Peyer's patch (tissue), 4 donors: Measurements from ENCODE around the gene POFUT1. TPM values are rescaled to one million over a fixed set of nuclear protein-coding genes. Genes with fewer than 3 reads are reported as not detected.
A peak's percentile ranks its signal among the peaks of the same experiment; 100 is the strongest.
"Not testable (repeated sequence)": the region's sequence is repeated elsewhere in the genome, so short reads cannot be mapped to it uniquely, and the experiment has no call there.

Experiments used
- DNase-seq, 3 donors: peaks; one replicate each; pipeline ENCODE4 v3.0.0-alpha.2; 2017 to 2019
- H3K27ac ChIP-seq, 4 donors: fragments of 200-600 bp; sonication (generic); one replicate each; pipeline ENCODE4 v1.5.1; 2016 to 2019
- H3K27me3 ChIP-seq, 2 donors: fragments of 200-600 bp; sonication (generic); one replicate each; pipeline ENCODE4 v1.5.1; 2019
- H3K36me3 ChIP-seq, 3 donors: fragments of 200-600 bp; sonication (generic); one replicate each; pipeline ENCODE4 v1.5.1; 2016 to 2019
- H3K4me1 ChIP-seq, 4 donors: fragments of 200-600 bp; sonication (generic); one replicate each; pipeline ENCODE4 v1.5.1; 2016 to 2019
- H3K4me3 ChIP-seq, 4 donors: fragments of 200-600 bp; sonication (generic); 1 replicate in 3 of 4; 2 replicates in 1 of 4; pipeline ENCODE4 v1.5.1; 2016 to 2019; ENCODE audit warnings: mild to moderate bottlenecking in 1 of 4
- H3K9me3 ChIP-seq, 4 donors: fragments of 200-600 bp; sonication (generic); one replicate each; pipeline ENCODE4 v1.5.1; 2016 to 2019; ENCODE audit warnings: mild to moderate bottlenecking in 1 of 4
- POLR2A ChIP-seq, 2 donors: fragments of 450-650 bp; IDR thresholded peaks; one replicate each; pipeline ENCODE4 v1.5.1; 2017; ENCODE audit warnings: antibody characterized with exemption in 2 of 2, mild to moderate bottlenecking in 2 of 2, moderate library complexity in 2 of 2
- total RNA-seq, 4 donors: library from RNA; depleted of rRNA; stranded (reverse); fragments of >200 nt; gene quantifications; one replicate each; pipeline ENCODE4 v1.1.0, GENCODE V29; 2016
- TF ChIP-seq, protein P1 (sequence below), 6 experiments: fragments of 450-650 bp in 4 of 6; fragments of 200-600 bp in 2 of 6; sonication (generic) in 1 of 6; IDR thresholded peaks; one replicate each; pipeline ENCODE4 v1.5.1; 2017 to 2019; ENCODE audit warnings: antibody characterized with exemption in 6 of 6, mild to moderate bottlenecking in 3 of 6, moderate library complexity in 1 of 6

Gene POFUT1
- total RNA-seq, 4 donors from 2014 or later, result 42.9 to 118 (median 55.7) TPM

DNA sequence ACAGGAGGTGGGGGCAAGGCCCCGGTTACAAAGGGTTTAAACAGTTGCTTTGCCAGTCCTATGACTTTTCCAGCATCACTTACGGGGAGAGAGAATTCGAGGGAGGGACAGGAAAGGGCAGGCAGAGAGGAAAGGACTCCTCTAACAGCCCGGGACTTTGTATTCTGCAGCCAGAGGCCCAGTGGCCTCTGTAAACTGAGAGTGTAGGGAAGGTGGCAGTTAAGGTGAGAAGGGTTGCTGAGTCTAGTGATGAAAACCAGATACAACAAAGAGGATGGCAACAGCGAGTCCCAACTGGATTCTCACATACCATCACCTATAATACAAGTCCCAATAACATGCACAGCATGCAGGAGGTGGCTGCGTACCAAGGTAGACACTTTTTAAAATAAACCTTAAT is 13.7 kb upstream of the POFUT1 start:
- TF ChIP-seq, protein P1, sequence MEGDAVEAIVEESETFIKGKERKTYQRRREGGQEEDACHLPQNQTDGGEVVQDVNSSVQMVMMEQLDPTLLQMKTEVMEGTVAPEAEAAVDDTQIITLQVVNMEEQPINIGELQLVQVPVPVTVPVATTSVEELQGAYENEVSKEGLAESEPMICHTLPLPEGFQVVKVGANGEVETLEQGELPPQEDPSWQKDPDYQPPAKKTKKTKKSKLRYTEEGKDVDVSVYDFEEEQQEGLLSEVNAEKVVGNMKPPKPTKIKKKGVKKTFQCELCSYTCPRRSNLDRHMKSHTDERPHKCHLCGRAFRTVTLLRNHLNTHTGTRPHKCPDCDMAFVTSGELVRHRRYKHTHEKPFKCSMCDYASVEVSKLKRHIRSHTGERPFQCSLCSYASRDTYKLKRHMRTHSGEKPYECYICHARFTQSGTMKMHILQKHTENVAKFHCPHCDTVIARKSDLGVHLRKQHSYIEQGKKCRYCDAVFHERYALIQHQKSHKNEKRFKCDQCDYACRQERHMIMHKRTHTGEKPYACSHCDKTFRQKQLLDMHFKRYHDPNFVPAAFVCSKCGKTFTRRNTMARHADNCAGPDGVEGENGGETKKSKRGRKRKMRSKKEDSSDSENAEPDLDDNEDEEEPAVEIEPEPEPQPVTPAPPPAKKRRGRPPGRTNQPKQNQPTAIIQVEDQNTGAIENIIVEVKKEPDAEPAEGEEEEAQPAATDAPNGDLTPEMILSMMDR (IDR thresholded peaks at IDR 0.05), result no peak
- no peak for TF ChIP-seq POLR2A (IDR thresholded peaks at IDR 0.05)
- Histone ChIP-seq H3K36me3 (peaks cover 0 to 47% (median 0%) of the 10 kb centered on the region in 3 donors), H3K4me1 (peaks cover 0 to 29% (median 6%) of the 10 kb centered on the region in 4 donors), H3K27me3 (no peaks in the 10 kb centered on the region), H3K27ac (peak overlapping the region in 1 of 4 donors; percentile 7), H3K4me3 (no peak overlapping the region), H3K9me3 (no peaks in the 10 kb centered on the region)
- peak in 1 of 3 donors; percentile 33 for DNase-seq

DNA sequence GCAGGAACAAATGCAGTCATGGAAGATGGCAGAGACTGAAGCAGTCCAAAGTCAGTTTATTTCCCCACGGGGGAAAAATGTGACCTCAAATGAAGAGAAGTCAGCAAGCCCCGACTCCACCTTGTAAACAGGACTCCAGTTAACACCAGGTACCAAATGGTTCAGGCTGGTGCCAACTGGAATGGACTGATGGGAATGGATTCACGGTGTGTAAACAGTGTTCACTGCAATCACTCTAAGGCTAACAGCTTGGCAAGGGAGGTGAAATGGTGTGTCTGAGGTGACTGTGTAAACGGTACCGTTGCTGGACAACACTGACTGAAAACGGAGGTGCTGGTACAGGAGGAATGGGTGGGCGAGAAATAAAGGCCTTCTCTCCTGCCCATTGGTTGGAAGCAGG is 12.1 kb upstream of the POFUT1 start:
- Histone ChIP-seq H3K4me1 (peaks cover 0 to 13% (median 0%) of the 10 kb centered on the region in 4 donors), H3K27ac (peak overlapping the region in 1 of 4 donors; percentile 11), H3K9me3 (no peaks in the 10 kb centered on the region), H3K27me3 (no peaks in the 10 kb centered on the region), H3K36me3 (peaks cover 0 to 63% (median 0%) of the 10 kb centered on the region in 3 donors), H3K4me3 (no peak overlapping the region)
- peak in 1 of 3 donors; percentile 40 for DNase-seq
- TF ChIP-seq, protein P1 (IDR thresholded peaks at IDR 0.05), result no peak
- no peak for TF ChIP-seq POLR2A (IDR thresholded peaks at IDR 0.05)

DNA sequence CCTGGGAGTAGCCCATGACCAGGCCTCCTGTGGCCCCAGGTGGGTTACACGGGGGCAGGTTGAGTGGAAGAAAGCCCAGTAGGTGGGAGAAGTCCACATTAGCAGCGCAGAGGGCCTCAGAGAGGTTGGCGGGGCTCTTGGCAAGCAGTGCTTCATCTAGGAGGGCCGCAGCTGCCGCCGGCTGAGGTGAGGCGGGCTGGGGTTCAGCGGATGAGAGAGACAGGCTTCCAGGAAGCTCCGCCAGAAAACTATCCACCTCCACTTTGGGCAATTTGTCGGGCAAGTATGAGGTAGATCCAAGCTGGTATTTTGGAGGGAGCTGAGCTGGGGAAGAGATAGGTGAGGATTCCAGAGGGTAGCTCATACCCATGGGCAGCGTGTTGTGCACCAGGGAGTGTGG is 11.1 kb upstream of the POFUT1 start:
- H3K27ac ChIP-seq, H3K4me3 ChIP-seq, DNase-seq, H3K9me3 ChIP-seq, H3K27me3 ChIP-seq: not testable (repeated sequence)
- peaks cover 0 to 11% (median 0%) of the 10 kb centered on the region in 4 donors for H3K4me1 ChIP-seq
- peaks cover 0 to 73% (median 0%) of the 10 kb centered on the region in 3 donors for H3K36me3 ChIP-seq

DNA sequence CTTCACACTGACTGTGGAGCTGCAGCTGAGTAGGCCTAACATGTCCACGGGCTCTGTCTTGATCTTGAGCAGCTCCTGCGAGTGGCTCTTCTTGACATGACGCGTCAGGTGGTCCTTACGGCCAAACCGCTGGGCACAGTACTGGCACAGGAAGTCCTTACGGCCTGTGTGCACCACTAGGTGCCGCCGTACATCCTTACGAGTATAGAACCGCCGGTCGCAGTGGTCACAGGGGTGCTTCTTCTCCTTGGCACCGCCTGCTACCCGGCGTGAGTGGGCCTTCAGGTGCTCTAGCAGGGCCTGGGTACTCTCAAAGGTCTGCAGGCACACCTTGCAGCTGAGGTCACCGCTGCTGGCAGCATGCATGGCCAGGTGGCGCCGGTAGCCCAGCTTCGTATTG is 10.5 kb upstream of the POFUT1 start:
- peaks cover 0 to 79% (median 0%) of the 10 kb centered on the region in 3 donors for H3K36me3 ChIP-seq

DNA sequence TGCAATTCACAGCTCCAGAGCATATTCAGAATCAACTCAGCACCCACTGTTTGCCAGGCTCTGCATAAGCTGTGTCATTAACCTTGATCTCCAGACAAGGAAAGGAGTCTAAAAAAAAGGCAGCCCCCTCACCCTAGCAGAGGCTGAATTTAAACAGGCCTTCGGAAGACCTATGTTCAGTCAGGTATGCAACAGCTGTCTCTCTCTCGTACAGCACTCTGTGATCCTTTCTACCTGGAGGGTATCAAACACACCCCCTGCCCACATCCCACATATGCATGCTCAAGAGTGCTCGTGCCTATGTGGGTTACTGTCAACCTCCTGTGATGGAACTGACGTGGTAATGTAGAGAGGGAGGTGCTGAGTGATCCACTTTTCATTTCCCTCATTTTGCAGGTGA is 8.7 kb upstream of the POFUT1 start:
- no peak overlapping the region for H3K4me3 ChIP-seq
- no peak overlapping the region for H3K27ac ChIP-seq
- H3K9me3 ChIP-seq, result no peaks in the 10 kb centered on the region
- TF ChIP-seq POLR2A (IDR thresholded peaks at IDR 0.05), result no peak
- TF ChIP-seq, protein P1 (IDR thresholded peaks at IDR 0.05), result no peak
- H3K36me3 ChIP-seq, result peaks cover 0 to 79% (median 0%) of the 10 kb centered on the region in 3 donors
- H3K4me1 ChIP-seq, result peaks cover 0 to 18% (median 1%) of the 10 kb centered on the region in 4 donors
- H3K27me3 ChIP-seq, result no peaks in the 10 kb centered on the region
- DNase-seq, result no peak

More for the DNA sequence above, 10.5 kb upstream of the POFUT1 start:
- not testable (repeated sequence) for DNase-seq, H3K9me3 ChIP-seq, H3K27me3 ChIP-seq, H3K4me3 ChIP-seq, H3K27ac ChIP-seq
- peaks cover 0 to 11% (median 0%) of the 10 kb centered on the region in 4 donors for H3K4me1 ChIP-seq

DNA sequence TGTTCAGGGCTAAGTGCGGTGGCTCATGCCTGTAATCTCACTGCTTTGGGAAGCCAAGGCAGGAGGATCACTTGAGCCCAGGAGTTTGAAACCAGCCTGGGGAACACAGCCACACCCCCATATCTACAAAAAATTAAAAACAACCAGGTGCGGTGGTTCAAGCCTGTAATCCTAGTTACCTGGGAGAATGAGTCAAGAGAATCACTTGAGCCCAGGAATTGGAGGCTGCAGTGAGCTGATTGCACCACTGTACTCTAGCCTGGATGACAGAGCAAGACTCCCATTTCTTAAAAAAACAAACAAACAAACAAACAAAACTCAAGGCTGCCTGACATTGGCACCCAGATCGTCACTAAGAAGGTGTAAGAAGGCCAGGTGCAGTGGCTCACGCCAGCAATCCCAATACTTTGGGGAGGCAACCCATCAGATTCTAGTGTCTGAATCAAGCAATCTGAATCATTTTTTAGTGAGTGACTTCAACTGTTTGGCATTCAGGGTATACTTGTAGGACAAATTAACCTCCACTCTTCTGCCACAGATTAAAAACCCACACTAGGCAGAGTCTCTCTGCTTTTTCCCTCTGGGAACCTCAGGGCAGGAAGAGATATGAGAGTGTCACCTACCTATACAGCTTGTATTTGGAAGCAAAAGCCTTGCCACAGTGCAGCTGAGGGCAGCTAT is 6.2 kb upstream of the POFUT1 start:
- peaks cover 0 to 56% (median 0%) of the 10 kb centered on the region in 3 donors for H3K36me3 ChIP-seq
- H3K4me1 ChIP-seq, result peaks cover 3 to 42% (median 4%) of the 10 kb centered on the region in 4 donors
- no peak overlapping the region for H3K4me3 ChIP-seq
- DNase-seq, result no peak
- no peaks in the 10 kb centered on the region for H3K9me3 ChIP-seq
- peak overlapping the region in 1 of 4 donors; percentile 4 for H3K27ac ChIP-seq
- TF ChIP-seq, protein P1 (IDR thresholded peaks at IDR 0.05), result no peak
- TF ChIP-seq POLR2A (IDR thresholded peaks at IDR 0.05), result no peak
- no peaks in the 10 kb centered on the region for H3K27me3 ChIP-seq
